ENCODE results near the gene TRAF4.
A peak's percentile ranks its signal among the peaks of the same experiment; 100 is the strongest.

The TRAF4 gene, protein sequence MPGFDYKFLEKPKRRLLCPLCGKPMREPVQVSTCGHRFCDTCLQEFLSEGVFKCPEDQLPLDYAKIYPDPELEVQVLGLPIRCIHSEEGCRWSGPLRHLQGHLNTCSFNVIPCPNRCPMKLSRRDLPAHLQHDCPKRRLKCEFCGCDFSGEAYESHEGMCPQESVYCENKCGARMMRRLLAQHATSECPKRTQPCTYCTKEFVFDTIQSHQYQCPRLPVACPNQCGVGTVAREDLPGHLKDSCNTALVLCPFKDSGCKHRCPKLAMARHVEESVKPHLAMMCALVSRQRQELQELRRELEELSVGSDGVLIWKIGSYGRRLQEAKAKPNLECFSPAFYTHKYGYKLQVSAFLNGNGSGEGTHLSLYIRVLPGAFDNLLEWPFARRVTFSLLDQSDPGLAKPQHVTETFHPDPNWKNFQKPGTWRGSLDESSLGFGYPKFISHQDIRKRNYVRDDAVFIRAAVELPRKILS

DNA sequence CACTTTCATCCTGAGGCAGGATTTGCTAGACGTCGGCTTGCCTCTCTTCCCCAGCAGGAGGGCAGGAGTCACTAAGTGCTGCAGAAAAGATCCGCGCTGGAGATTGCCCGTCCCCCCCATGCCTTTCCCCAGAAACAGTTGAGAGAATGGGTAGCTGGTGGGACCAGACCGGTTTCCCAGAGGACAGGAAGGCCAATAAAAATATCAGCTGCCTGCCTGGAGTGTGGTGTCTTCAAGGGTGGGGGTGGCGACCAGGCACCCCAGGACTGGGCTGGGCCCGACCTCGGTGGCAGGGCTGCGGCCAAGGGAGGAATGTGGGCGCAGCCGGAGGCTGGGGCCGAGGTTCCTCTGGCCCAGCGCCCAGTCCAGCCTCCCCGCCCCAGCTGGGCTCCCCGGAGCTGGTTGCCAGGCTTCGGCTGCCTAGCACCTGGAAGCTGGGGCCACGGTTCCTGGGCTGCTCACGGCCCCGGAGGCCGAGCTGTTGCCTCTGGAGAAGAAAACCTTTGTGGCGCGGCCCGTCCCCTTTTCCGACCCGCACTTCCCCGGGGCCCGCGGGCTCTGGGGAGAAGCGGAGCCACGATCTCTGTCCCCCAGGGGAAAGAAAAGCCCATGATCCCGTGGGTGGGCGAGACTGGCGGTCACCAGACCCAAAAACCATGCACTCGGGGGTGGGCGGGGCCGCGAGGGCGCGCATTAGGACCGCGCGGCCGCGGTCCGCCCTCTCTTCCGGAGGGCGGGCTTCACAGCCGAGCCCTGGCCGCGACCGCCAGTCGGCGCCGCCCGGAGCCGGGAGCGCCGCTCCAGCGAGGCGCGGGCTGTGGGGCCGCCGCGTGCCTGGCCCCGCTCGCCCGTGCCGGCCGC is at the start of gene TRAF4:
TRAF4 (plus strand) TSS at position 769 of the 861 bp plus-strand sequence. CDS start 102 bp downstream, outside the sequence.
- DNase-seq, result peak; percentile 81

DNA sequence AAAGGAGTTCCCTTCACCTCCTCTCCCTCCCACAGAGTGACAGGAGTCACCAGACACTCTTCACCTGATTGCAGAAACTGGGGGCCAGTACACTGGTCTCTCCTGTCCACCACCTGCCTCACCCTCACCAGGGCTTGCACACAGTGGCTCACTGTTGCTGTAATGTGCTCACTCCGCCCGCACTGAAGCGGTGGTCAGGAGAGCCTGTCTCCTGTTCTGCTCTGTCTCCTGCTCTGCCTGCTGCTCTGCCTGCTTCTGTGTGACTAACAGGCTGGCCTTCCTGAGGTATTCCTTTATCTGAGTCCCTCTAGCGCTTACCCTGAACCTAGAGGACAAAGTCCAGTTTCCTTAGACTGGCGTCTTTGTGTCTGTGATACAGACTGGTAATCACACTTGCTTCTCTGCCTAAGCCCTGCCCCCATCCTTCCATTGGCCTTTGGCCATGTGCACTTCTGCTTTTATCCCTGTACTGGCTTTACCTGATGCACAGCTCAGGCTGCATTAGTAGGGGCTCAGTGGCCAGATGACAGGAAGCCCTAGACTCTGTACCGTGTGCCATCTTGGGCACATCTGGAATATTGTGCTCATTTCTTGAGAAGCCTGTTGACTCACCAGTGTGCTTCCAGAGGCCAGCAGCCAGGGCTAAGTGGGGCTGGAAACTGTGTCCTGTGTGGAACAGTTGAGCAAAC is 45.4 kb upstream of the TRAF4 start:
- DNase-seq, result no peak

DNA sequence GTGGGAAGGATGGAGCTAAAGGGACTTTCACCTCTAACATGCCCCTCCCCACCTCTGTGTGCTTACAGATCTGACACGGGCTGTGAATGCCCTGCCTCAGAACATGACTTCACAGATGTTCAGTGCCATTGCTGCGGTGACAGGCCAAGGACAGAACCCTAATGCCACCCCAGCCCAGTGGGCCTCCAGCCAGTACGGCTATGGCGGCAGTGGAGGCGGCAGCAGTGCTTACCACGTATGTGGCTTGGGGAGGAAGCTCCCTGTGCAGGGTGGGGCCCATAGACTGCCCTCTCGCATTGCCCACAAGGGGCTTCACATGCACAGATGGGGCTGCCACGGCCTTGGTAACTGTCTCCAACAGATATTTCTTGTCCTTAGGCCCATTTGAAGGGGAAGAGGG is 43.5 kb upstream of the TRAF4 start:
- DNase-seq, result no peak

DNA sequence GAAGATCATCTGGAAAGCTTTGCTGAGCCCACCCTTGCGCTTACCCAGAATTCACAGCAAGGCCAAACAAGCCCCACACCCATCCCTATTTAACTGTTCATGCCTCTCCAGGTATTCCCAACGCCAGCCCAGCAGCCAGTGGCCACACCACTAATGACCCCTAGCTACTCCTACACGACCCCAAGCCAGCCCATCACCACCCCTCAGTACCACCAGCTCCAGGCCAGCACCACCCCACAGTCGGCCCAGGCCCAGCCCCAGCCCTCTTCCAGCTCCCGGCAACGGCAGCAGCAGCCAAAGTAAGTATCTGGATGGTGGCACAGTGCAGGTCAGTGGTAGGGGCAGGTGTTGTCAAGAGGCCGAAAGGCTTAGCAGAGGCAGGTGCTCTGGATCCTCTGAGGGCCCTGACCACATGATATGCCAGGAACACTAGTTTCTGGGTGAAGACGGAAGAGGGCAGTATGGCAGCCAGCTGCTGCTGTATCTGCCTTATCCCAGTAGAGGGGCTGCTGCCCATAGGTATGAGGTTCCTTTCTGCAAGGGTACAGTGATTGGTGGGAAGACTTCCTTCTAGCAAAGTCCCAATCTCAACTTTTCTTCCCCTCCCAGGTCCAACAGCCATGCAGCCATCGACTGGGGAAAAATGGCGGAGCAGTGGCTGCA is 42.9 kb upstream of the TRAF4 start:
- DNase-seq, result no peak

DNA sequence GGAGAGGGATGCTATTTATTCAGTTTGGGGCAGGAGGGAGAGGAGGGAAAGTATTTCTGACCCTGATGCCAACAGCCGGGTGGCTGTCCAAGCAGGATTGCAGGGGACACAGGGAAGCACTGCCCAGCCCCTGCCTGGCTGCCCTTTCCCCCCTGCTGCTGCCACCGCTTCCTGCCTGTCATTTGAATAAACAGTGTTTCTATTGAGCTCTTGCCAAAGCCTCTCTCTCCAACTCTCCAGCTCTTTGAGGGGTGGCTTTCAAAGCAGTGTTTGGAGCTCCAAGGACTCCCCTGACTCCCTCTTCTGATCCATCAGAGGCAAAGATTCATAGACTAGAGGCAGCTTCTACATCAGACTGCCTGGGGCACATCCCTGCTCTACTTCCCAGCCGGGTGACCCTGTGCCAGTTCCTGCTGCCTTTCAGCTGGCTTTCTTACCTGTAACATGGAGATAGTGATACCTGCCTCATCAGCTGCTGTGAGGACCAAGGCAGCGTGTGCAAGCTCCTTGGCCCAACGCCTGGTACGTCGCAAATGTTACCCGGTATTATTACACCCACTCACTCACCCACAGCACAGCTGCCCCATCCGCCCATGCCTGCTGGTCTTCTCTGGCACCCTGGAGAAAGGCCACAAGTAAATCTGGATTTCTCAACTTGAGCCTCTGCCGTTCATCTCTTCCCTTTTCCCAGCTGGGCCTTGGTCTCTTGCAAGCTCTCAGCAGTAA is 41.6 kb upstream of the TRAF4 start:
- DNase-seq, result no peak

DNA sequence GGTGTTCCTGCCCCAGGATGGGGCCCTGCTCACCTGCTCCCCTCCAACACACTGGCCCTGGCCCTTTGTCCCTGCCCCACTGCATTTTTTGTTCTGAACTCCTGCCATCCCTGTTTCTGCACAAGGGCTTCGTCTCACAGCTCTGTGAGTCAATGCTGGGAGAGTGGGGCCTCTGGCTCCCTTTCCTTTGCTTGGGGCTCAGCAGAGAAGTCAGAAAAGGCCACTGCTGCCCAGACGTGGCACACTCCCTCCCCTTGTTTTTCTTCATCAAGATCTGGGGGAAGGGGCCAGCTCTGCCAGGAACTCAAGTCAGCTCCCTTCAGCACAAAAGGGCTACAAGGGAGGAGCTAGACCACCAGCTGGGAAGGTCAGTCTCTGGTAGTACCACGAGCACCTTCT is 41.1 kb upstream of the TRAF4 start:
- DNase-seq, result no peak

DNA sequence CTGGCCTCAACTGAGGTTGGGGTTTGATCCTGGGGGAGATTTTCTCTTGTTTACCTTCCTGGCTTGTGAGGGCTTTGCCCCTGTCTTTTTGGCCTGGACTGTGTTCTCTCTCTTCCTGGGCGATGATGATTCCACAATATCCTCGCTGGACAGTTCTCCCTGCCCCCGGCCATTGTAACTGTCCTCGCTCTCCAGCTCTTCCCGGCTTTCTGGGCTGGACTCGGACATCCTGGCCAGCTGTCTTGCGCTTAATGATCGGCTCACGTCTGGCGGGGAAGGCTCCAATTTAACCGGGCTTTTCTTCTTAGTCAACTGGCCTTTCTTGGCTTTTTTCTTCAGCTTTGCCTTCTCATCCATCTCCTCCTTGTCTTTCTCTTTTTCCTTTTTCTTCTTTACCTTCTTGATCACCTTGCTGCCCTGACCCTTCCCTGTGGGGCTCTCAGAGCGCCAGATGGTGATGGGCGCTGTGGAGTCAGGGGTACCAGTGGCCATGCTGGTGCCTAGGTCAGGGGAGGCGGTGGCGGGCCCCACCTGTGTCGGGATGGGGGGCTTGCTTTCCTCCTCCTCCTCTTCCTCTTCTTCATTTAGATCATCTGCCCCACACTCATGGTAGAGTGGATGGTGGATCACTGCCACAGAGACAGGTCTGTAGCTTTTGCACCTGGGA is 40.1 kb upstream of the TRAF4 start:
- DNase-seq, result no peak

DNA sequence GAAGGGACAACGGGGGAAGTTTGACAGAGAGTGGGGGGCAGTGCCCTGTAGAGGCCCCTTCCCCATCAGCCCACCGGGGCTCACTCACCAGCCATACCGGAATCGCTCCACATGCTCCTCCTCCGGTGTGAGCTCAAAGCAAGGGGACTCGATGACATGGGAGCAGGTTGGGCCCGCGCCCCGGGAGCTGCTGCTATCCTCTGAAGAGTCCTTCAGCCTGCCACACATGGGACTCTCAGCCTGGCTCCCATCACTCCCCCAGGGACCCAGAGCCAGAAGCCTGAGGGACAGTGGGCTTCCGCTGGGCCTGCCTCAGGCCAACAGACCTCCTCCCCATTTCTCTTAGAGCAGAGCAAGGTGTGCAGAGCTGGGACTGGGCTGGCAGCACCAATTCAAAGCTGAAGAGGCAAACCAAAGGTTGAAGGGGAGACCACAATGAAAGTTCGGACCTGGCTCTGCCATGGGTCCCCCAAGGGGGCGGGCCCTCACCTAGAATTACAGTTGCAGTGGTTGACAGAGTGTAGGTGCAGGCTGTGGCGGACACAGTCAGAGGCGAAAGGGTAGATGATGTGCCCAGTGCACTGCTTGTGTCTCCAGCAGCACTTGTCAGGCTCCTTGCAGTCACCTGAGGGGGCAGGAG is 39.5 kb upstream of the TRAF4 start:
- no peak for DNase-seq

DNA sequence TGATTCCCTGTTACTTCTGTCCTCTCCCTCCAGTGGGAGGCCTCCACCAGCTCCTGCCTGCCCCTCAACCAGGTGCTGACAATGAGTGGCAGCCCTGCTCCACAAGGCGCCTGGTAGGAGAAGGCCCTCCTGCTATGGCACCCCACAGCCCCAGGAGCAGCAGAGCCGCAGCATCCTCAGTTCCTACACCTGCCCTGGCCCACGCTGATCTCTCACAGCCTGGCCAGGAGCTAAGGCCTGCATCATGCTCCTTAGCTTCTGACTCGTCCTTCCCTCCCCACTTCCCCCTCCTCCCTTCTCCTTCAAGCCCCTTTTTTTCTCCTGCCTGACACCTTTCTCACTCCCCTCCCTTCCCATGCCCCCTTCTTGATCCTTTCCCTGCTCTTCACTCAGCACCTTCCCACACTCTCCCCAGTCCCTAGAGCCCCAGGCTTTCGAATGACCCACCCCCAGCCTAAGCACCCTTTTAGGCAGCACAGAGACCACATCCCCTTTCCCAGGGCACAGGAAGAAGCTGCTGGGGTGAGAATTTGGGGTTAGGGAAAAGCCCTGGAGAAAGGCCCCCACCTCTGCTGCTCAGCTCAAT is 38.6 kb upstream of the TRAF4 start:
- DNase-seq, result no peak

DNA sequence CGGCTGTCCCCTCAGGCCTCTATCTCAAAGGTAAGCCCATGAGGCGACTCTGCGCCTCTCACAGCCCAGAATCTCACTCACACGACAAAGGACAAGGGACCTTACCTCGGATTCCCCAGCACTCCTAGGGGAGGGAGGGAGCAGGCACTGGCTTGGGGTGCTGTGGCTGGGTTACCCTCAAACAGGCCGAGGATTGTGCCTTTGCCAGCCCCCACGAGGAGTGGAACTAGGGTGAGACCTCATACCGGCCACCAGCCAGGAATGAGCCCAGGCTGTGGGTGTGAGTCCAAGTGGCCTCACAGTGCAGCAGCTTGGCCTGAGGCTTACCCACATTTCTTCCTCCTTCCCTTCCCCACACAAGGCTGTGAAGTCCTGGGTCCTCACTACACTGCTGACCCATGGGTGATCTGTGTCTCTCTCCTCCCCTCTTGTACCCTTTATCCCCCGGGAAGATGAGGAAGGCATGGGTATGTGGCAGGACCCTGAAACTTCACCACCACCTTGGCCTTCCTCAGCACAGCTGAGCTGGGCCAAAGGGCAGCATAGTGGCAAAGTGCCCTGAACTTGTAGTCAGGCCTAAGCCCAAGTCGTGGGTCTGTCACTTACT is 38.0 kb upstream of the TRAF4 start:
- no peak for DNase-seq

DNA sequence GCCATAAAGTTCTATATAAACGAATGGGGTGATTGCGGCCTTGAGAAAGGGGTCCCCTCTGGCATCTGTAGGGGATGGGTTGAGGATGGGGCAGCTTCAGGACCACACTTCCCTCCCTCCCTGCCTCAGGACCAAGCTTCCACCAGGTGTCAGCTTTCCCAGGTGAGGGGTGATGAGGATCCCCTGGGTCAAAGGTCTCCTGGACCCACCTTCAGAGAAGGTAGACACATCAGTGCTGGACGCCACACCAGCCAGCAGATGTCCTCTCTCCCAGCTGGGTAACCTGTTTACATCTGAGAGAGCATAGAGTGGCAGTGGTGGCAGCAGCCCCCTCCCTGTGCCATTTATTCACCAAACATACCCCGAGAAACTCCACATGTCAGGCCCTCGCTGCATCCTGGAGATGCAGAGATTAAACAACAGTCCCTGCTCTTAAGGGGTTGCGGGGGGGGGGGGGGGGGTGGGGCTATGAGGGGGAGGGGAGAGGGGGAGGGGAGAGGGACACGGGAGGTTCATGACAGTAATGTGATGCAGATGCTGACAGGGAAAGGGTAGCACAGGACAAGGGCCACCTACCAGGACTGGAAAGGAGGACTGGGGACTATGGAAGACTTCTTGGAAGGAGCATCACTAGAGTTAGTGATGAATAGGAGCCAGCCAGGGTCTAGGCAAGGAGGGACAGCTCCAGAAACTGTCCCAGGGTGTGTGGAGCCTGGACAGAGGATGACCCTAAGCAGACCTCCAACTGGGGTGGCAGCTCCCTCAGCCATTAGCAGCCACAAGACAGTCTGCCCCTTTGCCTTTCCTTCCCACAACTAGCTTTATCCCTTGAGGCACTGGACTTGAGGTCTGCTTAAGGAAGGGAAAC is 37.1 kb upstream of the TRAF4 start:
- no peak for DNase-seq

DNA sequence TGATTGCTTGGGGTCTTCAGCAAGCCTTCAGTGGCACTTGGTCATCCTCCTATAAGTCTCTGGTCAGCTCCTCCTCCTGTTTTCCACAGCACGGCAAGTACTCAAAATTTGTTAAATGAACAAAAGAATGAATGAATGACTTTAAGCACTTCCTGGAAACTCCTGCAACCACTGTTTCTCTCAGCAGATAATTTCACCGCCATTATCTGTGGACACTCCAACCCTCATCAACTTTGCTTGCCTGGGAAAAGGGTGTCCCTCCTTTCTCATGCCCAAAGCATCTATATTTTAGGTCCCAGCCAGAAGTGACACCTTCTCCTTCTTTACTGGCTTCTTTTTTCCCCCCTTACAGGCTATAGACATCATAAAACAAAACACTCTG is 36.5 kb upstream of the TRAF4 start:
- no peak for DNase-seq

DNA sequence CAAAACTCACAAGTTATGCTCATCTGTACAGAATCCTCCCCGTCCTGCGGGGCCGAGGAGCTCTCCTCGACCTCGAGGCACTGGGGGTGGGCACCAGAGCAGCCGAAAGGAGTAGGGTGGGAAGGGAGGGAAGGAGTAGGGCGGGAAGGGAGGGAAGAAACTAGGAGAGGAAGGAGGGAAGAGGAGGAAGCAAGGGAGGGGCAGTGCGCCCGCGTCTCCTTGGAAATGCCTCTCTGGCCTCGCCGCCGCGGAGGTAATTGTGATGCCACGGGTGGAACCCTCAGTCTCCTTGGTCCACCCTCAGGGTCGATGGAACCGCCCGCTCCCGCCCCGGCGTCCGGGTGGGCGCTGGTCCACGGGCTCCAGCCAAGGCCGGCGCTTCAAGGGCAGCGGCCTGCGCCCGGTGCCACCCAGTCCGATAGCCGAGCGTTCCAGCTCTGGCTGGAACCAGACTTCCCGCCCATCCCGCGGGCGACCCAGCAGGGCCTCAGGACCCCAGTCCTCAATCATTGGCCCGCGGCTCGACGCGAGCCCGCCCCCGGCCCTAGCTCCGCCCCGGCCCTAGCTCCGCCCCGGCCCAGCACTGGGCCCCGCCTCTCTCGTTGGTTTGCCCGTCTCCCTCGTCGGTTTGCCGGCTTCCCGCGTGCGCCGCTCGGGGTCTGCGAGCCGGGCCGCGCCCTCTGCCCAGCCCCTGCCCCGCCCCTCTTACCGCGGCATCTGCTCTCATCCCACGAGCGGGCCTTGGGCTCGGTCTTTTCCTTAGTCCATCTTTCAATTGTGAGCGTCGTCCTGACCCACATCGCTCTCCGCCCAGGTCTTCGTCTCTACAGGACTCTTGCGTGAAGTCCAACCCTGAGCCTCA is 32.7 kb upstream of the TRAF4 start:
- DNase-seq, result peak; percentile 88

DNA sequence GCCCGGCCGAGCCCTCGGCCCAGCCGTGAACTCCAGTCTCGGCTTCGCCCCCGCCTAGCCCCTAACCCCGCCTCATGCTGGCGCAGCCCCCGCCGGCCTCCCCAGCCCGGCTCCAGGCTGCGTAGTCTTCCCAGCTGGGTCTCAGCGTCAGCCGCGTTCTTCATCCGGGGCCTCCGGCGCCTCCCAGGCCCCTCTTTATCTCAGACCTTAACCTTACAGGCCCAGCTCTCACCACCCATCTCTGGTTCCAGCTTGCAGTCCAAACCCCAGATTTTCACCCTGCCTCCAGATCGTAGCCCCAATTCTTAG is 32.1 kb upstream of the TRAF4 start, which contains the start of gene PROCA1:
PROCA1 (minus strand) TSS at position 166 of the 309 bp plus-strand sequence. CDS start 228 bp downstream, outside the sequence.
- no peak for DNase-seq

DNA sequence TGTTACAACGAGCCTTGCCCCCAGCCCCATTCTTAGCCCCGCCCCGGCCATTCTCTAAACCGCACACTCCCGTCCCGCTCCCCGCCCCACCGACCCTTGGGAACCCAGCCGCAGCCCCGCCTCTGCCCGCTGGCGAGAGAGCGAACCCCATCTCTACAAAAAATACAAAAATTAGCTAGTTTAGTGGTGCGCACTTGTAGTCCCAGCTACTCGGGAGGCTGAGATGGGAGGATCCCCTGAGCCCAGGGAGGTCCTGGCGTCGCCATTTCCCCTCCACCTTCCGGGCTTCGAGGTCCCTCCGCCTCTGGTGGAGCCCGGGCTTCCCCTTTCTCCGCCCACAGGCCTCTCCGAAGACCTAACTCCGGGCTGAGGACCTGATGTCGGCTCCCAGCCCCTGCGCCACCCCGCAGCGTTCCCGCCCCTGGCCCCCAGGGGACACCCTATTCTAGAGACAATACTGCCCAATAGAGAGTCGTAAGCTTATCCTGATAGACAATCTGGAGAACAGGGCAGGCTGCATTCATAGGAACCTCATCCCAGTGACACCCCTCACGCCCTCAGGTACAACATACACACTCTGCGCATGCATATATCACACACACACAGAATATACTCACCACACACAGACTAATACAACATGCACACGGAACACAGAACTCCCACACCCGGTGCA is 31.6 kb upstream of the TRAF4 start:
- peak; percentile 73 for DNase-seq

DNA sequence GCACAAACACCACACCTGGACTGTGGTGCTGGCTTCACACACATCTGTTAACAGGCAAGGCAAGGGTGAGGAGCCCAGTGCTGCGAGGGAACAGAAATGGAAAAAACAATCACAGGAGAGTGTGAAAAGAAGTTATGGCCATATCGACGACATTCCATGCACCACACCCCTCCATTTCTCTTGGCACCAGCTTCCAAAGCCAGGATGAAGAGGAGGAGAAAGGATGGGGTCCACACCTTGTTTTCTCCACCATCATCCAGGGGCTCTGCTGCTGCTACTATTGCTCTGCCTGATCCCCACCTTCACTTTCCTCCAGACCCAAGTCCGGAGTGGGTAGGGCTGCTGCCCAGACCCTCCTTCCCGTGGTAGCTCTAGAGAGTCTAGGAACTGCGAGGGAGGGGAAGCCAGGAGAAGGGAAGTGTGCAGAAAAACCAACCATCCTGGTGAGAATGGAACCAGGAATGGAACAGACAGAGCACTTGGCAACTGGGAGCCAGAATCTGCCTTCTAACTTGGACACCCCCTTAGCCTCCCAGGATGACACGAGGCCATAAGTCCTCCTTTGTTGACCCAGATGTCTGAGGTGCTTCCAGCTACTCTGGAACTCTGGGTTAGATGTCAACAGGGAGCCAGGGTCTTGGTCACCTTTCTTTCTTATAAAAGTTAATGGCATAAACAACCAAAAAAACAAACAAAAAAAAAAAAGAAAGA is 31.0 kb upstream of the TRAF4 start:
- no peak for DNase-seq

DNA sequence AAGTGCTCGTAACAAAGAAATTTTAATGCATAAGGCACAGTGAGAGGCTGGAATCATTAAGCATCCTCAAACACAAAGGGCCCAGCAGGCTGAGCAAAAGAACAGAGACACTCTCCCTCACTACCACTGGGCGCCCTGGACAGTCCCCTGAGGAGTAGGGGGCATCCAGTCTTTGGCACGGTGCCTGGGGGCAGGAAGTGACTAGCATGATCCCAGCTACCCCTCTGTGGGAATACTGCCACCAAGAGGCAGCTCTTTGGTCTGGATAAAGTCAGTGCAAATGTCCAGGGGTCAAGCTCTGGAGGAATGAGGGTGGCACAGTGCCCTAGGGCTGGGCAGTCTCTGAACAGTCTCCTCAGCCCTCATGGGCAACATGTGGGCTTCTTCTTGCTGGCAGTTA is 29.5 kb upstream of the TRAF4 start:
- no peak for DNase-seq

Data from stimulated activated CD4-positive, alpha-beta T cell treated with anti-CD3 and anti-CD28 coated beads, Interleukin-4, amount 100 ng/mL, for 24 hours (primary cell).